GM19372 (cell line): ENCODE results near the gene FOSL2.

Experiments used
- ATAC-seq: cut with Tn5 transposase; IDR thresholded peaks from one replicate; pipeline ENCODE4 v1.9.1; 2021; ENCODE audit warnings: mild to moderate bottlenecking, low read depth, moderate library complexity; ENCODE audit not compliant: unreplicated experiment

The FOSL2 gene

GRCh38 chr2:28445448-28446258, 53.0 kb downstream of the FOSL2 start:
- no peak for ATAC-seq

- no peak for ATAC-seq
Observed at GRCh38 chr2:28446531-28446930, 53.9 kb downstream of the FOSL2 start.

GRCh38 chr2:28447086-28447485, 54.4 kb downstream of the FOSL2 start:
- no peak for ATAC-seq

GRCh38 chr2:28447943-28448792, 55.5 kb downstream of the FOSL2 start:
- ATAC-seq: no peak

- ATAC-seq: no peak
Observed at GRCh38 chr2:28448793-28449100, 56.1 kb downstream of the FOSL2 start.

GRCh38 chr2:28449126-28449487, 56.4 kb downstream of the FOSL2 start:
- no peak for ATAC-seq

GRCh38 chr2:28449488-28450395, 57.1 kb downstream of the FOSL2 start:
- ATAC-seq: no peak

- ATAC-seq: no peak
Observed at GRCh38 chr2:28450901-28451565, 58.4 kb downstream of the FOSL2 start.

- ATAC-seq: no peak
Observed at GRCh38 chr2:28451793-28452533, 59.3 kb downstream of the FOSL2 start.

- no peak for ATAC-seq
Observed at GRCh38 chr2:28452534-28453081, 60.0 kb downstream of the FOSL2 start.

GRCh38 chr2:28453396-28453795, 60.7 kb downstream of the FOSL2 start:
- ATAC-seq: no peak

- no peak for ATAC-seq
Observed at GRCh38 chr2:28454016-28454930, 61.6 kb downstream of the FOSL2 start.

GRCh38 chr2:28457237-28457636, 64.6 kb downstream of the FOSL2 start:
- no peak for ATAC-seq

GRCh38 chr2:28461056-28461455, 68.4 kb downstream of the FOSL2 start:
- ATAC-seq: no peak

GRCh38 chr2:28462122-28462521, 69.5 kb downstream of the FOSL2 start:
- no peak for ATAC-seq

- no peak for ATAC-seq
Observed at GRCh38 chr2:28463211-28463816, 70.7 kb downstream of the FOSL2 start.

GRCh38 chr2:28463893-28464292, 71.2 kb downstream of the FOSL2 start:
- ATAC-seq: no peak
